ENCODE data around the gene CD36.

CD36 gene

DNA sequence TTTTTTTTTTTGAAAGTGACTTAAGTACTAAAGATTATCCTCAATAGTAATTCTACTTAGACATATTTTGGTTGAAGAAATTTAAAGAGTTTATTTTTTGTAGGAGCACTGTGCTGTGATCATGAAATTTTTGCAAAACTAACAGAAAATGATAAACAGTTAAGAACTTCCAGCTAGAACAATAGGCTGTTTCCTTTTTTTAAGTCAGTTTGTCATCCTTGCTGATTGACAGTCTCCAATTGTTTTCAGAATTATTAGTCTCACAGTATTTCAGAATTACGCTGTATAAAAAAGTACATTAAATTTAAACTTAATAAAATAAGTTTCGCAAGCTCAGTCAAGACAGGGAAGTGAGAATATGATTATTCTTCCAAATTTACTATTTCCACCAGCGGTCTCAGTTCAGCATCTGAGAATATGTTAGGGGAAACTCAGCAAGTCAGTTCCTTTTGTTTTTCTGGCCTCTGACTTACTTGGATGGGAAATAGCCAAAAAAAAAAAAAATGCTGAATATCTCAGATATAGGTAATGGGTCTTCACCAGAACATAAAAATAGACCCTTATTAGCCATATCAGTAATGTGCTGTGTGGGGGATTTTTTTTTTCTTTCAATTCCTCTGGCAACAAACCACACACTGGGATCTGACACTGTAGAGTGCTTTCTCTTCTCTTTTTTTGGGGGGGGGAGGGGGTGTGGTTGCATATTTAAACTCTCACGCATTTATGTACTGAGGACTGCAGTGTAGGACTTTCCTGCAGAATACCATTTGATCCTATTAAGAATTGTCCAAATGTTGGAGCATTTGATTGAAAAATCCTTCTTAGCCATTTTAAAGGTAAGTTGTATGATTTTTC is at the start of gene CD36:
Gene CD36 (plus strand): TSS at position 732 of the 855 bp plus-strand sequence. CDS start 8,099 bp downstream, outside the sequence.
- no peak for DNase-seq (ENCODE audit: low read depth)

DNA sequence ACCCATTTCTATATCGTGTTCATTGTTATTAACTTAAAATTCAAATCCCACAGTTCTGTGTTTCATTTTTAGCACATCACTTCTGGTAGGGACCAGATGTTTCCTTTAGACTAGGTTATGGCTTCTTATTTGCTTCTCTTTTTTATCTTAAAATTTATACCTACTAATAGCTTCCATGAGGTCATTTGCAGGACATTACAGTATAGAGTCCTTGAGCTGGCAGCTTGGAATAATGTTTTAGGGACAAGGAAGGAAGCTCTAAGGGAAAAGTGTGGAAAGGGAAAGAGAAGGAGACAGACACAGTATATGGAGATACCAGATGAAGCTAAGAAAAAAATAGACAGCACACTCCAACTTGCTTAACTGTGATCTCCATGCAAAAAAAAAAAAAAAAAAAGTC is 48.8 kb upstream of the CD36 start:
- no peak for DNase-seq (ENCODE audit: low read depth)

DNA sequence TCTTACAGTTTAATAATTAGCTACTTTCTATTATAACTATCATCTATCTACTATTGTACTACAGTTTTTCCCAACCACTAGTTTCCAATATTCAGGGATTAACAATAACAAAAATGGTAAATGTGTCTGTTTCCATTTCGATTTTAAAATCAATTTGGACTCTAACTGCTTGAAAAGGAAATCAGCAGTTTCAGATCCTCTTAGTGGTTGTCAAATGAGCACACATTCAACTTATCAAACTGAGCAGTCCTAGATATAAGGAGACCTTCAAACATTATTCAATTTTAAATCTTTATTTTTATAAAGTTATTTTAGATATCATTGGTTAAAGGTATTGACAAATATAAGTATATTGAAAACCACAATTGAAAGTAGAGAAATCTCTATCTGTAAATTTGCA is 46.8 kb upstream of the CD36 start:
- DNase-seq (ENCODE audit: low read depth) = no peak

DNA sequence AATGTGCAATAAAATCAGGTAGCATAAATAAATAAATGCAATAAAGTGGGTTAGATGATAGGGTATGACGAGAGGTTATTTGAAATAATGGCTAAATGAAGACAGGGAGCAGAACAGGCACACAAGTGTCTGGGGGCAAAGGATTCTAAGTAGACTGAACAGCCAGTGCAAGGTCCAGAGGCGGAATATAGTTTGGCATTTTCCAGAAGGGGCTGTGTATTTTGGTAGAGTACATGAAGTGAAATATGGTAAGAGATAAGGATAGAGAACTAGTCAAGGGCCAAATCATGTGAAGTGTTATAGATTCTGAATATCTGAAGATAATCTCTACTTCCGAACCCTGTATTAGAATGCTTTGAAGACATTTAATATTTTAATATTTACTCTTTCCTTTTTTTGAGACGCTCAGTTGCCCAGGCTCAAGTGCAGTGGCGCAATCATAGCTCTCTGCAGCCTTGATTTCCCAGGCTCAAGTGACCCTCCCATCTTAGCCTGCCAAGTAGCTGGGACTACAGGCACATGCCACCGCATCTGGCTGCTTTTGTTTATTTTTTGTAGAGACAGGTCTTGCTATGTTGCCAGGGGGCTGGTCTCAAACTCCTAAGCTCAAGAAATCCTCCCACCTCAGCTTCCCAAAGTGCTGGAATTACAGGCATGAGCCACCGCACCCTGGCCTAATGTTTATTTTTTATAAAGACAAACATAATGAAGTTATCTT is 44.4 kb upstream of the CD36 start:
- DNase-seq (ENCODE audit: low read depth) = no peak

DNA sequence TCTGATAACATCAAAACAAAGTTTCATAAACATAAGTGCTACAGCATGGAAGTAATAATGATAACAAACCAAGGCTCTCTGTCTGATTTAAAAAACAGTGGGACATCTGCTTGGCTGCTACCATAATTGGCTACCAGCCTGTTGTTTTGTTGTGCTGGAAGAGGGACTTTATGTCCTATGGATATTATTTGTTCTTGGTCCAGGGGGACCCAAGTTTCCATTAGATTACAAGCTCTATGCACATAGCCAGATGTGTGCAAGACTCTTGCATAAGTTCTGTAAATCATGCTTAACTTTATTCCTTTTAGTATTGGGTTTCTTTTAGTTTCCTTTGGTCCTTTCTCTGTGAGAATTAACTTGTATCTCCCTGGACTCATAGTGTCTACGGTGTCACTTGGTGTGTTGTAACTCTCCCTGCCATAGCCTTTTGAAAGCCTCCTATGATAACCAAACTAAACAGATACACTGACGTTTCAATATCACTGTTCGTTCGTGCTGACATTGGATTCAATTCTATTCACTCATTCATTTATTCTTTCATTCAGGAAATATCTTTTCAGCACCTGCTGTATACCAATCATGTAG is 41.4 kb upstream of the CD36 start:
- no peak for DNase-seq (ENCODE audit: low read depth)

DNA sequence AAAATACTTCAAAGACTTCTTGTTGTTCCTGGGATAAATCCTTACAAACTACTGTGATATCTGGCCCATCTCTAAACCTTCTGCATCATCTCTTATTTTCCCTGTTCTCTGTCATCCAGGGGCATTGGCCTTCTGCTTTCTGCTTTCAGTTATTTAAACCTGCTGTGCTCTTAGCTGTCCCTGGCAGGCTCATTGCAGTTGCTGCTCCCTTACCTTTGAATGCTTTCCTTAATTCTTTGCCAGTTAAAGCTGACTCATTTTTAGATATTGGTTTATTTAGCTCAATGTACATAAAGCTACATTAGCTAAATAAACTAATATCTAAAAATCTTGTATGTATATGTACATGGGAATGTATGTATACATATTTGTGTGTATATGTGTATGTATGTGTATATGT is 40.6 kb upstream of the CD36 start:
- DNase-seq (ENCODE audit: low read depth) = no peak

DNA sequence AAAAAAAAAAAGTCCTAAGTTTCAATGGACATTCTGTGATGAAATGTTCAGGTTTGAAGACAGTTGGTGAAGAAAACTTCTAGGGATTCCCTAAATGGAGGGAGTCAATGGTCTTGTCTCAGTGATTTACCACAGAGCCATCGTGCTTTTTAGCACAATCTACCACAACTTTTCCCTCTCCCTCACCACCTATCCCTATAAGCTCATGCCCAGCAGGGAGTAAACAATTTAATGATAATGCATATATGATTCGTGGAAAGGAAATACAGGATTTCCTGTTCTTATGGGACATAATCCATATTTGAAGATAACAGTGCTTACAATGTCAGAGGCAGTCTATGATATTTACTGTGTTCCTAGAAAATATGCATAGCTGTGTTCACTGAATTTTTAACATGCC is 38.4 kb upstream of the CD36 start:
- DNase-seq (ENCODE audit: low read depth) = no peak

DNA sequence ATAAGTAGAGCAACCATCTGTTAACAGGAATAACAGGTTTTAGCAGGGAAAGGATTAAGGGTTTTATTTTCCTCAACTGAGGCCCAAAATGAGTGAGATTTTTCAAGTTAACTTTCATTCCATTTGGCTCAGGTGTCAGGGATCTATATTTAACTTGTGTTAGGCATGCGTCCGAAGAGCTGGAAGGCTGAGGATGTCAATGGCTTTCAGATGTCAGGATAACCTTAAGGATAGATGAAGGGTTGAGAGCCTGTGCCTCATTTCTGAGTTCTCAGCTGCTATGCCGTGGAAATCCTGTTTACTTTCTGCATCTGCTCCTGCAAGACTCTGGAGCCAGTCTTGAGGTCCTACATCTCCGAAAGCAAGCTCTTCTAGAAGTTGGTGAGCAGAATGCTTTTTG is 36.4 kb upstream of the CD36 start:
- no peak for DNase-seq (ENCODE audit: low read depth)

DNA sequence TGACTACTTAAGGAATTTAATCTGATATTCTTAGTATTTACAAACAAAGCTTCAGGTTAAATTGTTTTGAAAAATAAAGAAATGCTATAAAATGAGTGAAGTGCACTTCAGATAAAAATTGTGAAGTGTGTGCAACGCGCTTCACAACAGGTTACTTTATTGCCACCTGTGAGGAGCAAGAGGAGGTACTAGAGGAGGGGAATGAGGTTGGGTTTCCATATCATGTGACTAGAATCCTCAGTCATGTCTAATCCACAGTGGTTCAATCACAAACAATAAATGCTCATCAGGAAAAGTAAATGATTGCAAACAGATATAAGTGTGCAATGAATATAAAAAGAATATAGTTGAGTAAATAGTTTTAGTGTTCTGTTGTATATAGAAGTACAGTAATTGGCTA is 34.5 kb upstream of the CD36 start:
- DNase-seq (ENCODE audit: low read depth) = no peak

DNA sequence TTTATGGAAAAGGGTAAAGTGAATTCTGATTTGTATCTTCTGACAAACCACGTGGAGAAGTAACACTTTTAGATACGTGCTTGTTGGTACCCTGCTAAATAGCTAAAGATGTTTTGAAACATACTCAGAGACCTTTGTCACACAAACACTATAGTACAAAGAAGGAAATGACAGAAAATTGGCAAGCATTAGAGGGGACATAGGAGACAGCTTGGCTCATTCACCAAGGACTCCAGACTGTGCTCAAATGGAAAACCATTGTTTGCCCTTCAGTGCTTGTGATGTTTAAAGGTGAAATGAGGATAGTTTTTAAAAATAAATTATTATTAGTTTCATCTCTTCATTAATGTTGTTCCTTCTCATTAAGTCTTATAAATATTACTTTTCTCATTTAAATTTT is 34.0 kb upstream of the CD36 start:
- no peak for DNase-seq (ENCODE audit: low read depth)

DNA sequence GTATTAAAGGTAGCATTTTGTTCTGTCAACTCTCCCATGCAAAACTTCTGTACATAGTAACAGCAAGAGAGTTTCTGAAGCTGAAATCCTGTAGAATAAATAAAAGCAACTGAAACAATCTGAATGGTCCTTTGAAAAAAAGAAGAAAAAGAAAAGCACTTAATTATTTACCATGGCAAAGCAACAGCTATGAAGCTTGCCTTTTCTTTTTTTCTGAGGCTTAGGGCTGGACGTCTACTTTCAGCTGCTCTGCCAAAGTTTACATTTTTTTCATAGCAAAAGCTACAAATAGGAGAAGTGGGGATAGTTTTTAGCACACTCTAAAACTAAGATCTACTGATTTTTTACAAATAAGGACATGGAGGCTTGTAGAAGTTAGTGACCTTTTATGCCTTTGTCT is 31.3 kb upstream of the CD36 start:
- no peak for DNase-seq (ENCODE audit: low read depth)

DNA sequence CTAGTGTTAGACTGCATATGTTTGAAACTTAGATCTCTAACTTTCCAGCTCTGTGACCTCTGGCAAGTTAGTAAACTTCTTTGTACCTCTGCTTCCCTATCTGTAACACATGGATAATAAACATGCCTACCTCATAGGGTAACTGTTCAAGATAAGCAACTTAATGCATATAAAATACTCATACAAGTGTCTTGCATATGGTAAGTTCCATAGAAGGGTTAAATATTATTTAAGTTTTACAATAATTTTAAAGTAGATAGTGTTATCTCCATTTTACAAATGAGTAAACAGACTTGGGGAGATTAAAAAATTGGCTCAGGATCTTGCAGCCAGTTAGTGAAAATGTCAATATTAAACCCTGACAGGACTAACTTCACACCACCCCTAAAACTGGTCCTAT is 30.1 kb upstream of the CD36 start:
- no peak for DNase-seq (ENCODE audit: low read depth)

DNA sequence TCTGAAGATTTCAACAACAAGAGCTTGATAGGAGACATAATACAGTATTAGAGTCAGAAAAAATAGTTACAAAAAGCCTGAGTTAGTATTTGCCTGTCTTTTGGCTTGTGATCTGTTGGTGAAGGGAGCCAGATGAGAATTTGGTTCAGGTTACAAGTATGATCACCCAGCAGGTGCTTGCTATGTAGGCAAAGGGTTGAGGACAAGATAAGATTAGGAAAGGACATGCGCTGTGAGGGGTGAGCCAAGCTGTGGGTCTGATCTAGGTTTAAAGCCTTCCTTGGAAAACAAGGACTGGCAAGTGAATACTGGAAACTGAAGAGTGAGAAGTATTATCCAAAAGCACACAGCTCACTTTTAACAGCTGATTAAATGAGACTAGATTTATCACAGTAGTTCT is 28.7 kb upstream of the CD36 start:
- no peak for DNase-seq (ENCODE audit: low read depth)

DNA sequence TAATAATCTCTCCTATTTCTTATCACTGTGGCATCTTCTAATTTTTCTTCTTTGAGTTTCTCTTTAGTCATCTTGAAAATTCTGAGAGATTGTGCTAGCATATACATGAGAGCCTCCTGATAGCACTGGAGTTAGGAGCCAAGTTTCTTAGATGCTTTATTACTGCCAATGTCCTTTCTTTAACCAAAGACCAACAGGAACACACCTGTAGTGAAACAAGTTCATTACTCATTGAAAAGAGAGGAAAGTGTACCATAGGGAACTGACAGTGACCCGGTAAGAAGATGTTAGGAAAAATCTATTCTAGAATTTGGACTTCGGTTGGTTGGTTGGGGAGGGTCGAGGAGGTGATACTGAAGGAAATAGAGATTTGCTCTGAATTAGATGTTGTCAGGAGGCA is 27.1 kb upstream of the CD36 start:
- DNase-seq (ENCODE audit: low read depth) = no peak

DNA sequence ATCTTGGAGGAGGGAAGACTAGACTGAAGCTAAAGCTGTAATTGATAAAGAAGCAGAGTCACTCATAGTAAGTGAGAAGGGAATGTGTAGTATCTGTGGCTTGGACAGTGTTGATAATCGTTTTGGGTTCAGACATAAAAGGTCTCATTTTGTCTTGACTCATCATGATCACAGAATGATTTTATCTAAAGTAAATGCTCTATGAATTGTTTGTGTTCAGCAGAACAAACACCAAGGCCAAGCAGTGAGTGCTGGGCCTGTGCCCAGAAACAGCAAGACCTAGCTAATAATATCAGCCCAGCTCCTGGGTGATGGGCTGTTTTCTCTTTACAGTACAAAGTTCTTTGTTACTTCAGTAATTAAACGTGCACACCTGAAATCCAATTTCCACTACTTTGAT is 26.7 kb upstream of the CD36 start:
- DNase-seq (ENCODE audit: low read depth) = no peak

DNA sequence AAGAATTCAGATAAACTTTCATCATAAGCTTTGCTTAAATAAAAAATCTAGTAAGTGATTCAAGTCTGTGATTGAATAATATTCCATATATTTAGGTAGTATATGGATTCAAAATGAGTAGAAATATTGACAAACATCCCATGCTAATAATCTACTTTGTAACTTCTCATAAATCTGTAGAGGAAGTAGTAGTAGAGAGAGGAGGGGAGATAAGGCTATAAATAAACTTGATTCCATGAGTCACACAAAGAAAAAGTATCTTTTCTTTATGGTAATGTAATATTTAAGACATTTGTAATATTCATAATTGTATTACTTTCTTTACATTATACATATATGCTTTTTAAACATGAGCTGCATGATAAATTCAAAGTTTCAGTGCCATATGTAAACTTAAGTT is 25.6 kb upstream of the CD36 start:
- DNase-seq (ENCODE audit: low read depth) = no peak

DNA sequence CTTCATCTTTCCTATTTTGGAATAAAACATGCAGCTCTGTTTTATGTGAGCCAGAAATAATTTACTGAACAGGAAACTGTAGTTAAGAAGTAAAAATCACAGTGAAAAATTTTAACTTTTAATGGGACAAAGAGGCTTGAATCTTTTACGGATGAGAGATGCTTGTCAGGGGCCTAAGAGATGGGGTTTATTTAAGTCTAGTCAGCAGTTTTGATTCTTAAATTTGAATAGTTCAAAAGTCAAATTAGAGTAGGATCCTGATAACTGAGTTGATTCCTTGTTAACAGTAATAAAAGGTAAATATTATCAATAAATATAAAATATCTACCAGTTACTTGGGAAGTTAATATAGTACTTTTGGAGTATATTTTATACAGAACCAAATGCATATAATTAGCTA is 24.9 kb upstream of the CD36 start:
- no peak for DNase-seq (ENCODE audit: low read depth)

DNA sequence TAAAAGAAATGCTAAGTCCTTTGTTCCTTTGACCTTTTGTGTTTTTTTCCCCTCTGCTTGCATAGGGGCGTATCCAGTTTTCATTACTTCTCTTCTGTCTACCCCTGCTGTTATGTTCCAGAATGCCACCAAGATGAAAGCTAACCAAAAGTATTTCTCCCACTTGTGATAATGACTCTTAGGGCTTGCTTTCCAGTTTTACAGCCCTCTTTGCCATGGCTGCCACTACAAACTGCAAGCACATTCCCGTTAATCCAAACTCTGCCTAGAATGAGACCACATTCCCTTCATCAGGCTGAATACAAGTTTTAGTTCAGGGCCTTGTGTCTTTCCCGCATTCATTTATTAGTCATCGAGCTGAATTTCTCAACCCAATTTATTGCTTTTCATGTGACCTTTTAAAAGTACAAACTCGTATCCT is 23.6 kb upstream of the CD36 start:
- no peak for DNase-seq (ENCODE audit: low read depth)

DNA sequence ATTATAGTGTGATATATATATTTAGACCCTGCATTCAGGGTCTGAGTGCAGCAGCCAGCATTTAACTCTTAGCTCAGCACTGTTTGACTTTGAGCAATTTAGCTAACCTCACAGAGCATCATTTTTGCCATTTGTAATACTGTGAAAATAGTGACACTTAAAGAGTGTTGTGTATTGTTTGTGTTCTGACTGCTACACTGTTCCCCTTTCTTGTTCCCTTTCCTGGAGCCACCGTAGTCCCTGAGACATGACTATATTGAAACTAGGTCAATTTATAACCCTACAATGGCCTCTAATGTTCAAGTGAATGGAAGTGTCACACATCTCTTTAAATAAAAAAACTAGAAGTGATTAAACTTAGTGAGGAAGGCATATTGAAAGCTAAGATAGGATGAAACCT is 20.3 kb upstream of the CD36 start:
- DNase-seq (ENCODE audit: low read depth) = no peak

DNA sequence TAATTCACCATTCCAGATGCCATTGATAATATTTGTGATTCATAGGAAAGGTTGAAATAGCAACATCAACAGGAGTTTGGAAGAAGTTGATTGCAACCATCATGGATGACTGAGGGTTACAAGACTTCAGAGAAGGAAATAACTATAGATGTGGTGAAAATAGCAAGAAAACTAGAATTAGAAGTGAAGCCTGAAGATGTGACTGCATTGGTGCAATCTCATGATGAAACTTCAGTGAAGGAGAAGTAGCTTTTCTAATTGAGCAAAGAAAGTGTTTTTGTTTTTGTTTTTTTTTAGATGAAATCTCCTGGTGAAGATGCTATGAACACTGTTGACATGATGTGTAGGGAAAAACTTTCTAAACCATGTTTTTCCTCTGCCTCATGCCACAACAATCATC is 18.7 kb upstream of the CD36 start:
- DNase-seq (ENCODE audit: low read depth) = no peak

DNA sequence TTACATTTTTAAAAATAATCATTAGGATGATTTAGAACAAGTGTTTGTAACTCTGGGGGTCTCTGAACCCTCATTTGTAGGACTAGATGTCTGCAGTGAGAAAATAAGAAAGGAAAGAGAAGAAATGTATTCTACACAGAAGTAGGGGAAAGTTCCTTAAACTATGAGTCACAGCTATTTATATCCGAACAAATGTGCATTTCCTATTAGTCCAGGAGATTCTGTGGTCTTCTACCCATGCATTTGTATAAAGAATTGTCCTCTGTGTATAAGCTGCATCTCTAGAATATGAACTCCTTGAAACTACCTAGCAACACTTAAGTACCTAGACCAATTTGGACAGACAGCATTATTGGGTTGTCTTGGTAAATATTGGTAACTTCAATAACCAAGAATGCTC is 15.9 kb upstream of the CD36 start:
- no peak for DNase-seq (ENCODE audit: low read depth)

DNA sequence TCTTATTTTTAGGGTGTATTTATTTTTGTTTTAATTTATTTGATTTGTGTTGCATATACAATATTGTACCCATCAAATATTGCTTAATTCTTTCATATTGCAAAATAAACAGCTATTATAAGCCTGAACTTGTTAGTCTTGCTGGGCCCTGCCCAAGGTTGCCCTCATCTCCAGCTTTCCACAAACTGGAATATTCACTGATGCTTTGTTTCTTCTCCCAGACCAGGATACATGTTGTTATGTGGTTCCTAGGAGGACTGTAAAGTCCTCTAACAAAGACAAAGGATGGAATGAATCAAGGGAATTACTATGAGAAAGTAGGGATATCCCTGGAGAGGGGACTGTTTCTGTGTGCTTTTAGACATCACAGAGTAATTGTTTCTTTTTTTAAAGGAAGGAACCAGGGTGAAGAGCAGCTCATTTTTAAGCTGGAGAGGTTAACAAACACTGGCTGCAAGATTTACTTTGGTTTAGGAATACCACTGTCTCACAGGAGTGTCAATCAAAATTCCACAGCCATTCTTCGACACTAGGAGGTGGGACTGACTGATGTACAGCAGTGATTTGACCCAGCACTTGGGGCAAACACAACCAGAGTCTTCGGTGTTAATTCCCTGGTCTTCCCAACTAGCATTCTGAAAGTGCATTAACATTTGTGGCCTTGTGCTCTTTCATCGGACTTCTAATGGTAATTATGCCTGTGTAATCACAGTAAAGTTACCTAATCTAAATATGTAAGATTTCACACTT is 14.8 kb upstream of the CD36 start:
- DNase-seq (ENCODE audit: low read depth) = no peak

DNA sequence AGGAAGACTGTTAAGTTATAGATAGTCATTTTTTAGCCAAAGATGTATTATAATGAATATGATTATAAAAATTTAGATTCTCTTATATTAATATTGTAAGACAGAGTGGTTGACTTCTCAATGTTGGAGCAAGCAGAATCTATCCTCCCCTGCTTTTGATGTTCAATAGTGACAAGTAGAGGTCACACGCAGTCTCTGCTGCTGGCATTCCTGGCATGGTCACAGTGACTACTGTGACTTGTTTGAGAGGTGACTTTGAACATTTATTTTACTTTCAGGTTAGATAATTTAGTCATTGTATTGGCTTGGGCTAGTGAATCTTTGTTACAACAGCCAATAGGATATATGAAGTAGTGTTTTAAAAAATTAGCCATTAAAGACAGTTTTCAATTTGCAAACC is 13.7 kb upstream of the CD36 start:
- no peak for DNase-seq (ENCODE audit: low read depth)
